Measurements from ENCODE around the gene PRDM2.

- no peak for TF ChIP-seq CTCF (IDR thresholded peaks at IDR 0.05; ENCODE audit: low read length)
- no peak for TF ChIP-seq EZH2 (IDR thresholded peaks at IDR 0.05; ENCODE audit: borderline replicate concordance, low read length)
Measured at GRCh38 chr1:13732971-13733667, 33.1 kb downstream of the PRDM2 start.

Measured in OCI-LY1 (cell line).